H1 (cell line): ENCODE data around the gene ATP6V0A4. TPM values are rescaled to one million over a fixed set of nuclear protein-coding genes. Genes with fewer than 3 reads are reported as not detected.

ENCODE experiments used
- CTCF ChIA-PET: fragments of 300-600 bp; sonication (Branson Sonifier 250); formaldehyde crosslinking; loops from one replicate; lab custom pipeline; 2021; ENCODE audit not compliant: partially characterized antibody; lab: Charles Lee
- POLR2A ChIA-PET: fragments of 300-600 bp; sonication (Branson Sonifier 250); formaldehyde crosslinking; loops from one replicate; lab custom pipeline; 2021; ENCODE audit warnings: inconsistent platforms; ENCODE audit not compliant: partially characterized antibody; lab: Charles Lee
- DNase-seq, 2 experiments: peaks; one replicate each; pipeline versions ENCODE4 v3.0.0 to v3.0.0-alpha.2; 2010 to 2022; ENCODE audit warnings: low spot score in 2 of 2, low read depth in 1 of 2, mixed read lengths in 1 of 2
- FAIRE-seq: peaks from 2 replicates; lab custom pipeline; 2011; peaks lifted over from hg19 to GRCh38; lab: Jason Lieb, UNC
- H2AFZ ChIP-seq: 2 replicates; pipeline ENCODE4 v1.8.1; 2012; ENCODE audit warnings: low read length, inconsistent platforms
- H2AK5ac ChIP-seq: 2 replicates; pipeline ENCODE4 v1.6.1; 2013; ENCODE audit warnings: low read depth, low read length
- H2BK120ac ChIP-seq: replicated peaks from 2 replicates; pipeline ENCODE3; 2013; ENCODE audit warnings: low read depth, low read length, inconsistent platforms
- H2BK12ac ChIP-seq: 2 replicates; pipeline ENCODE4 v1.6.1; 2013; ENCODE audit warnings: low read depth, low read length
- H2BK15ac ChIP-seq: 2 replicates; pipeline ENCODE4 v1.6.1; 2013; ENCODE audit warnings: low read length
- H2BK20ac ChIP-seq: 2 replicates; pipeline ENCODE4 v1.6.1; 2013; ENCODE audit warnings: low read length
- H2BK5ac ChIP-seq: 2 replicates; pipeline ENCODE4 v1.6.1; 2013; ENCODE audit warnings: low read depth, low read length
- H3K14ac ChIP-seq: 2 replicates; pipeline ENCODE4 v1.6.1; 2013; ENCODE audit warnings: inconsistent platforms; ENCODE audit not compliant: insufficient read length
- H3K18ac ChIP-seq: 2 replicates; pipeline ENCODE4 v1.6.1; 2013; ENCODE audit warnings: low read length; ENCODE audit errors: extremely low read depth
- H3K23ac ChIP-seq: 2 replicates; pipeline ENCODE4 v1.6.1; 2013; ENCODE audit warnings: inconsistent platforms; ENCODE audit not compliant: insufficient read length
- H3K23me2 ChIP-seq: 2 replicates; pipeline ENCODE4 v1.6.1; 2013; ENCODE audit warnings: low read depth, low read length
- H3K27ac ChIP-seq: 2 replicates; pipeline ENCODE4 v1.6.1; 2011; ENCODE audit warnings: low read depth, low read length, inconsistent platforms
- H3K27me3 ChIP-seq, 4 experiments: replicated peaks in 1 of 4; 1 replicate in 1 of 4; 2 replicates in 3 of 4; pipeline versions ENCODE4 v1.6.1 to v1.8.1; 2011 to 2013; ENCODE audit warnings: low read length in 3 of 4, mild to moderate bottlenecking in 3 of 4, inconsistent platforms in 2 of 4, mixed read lengths in 2 of 4, moderate library complexity in 1 of 4; ENCODE audit not compliant: control insufficient read depth in 3 of 4, insufficient read depth in 3 of 4; ENCODE audit errors: extremely low read depth in 1 of 4
- H3K36me3 ChIP-seq, 4 experiments: 2 replicates each; pipeline versions ENCODE4 v1.6.1 to v1.8.1; 2011 to 2013; ENCODE audit warnings: mild to moderate bottlenecking in 4 of 4, low read length in 3 of 4, moderate library complexity in 2 of 4, control low read depth in 1 of 4, inconsistent platforms in 1 of 4; ENCODE audit not compliant: insufficient read depth in 4 of 4, control insufficient read depth in 2 of 4
- H3K4ac ChIP-seq: replicated peaks from 2 replicates; pipeline ENCODE3; 2013; ENCODE audit warnings: low read length, low read depth, mixed read lengths, inconsistent platforms; ENCODE audit not compliant: insufficient read length
- H3K4me1 ChIP-seq, 4 experiments: replicated peaks in 1 of 4; 1 replicate in 1 of 4; 2 replicates in 3 of 4; pipeline versions ENCODE4 v1.6.1 to v1.8.1; 2011 to 2013; ENCODE audit warnings: low read length in 3 of 4, inconsistent platforms in 2 of 4, mixed read lengths in 1 of 4; ENCODE audit not compliant: insufficient read depth in 4 of 4, control insufficient read depth in 3 of 4
- H3K4me2 ChIP-seq, 2 experiments: 2 replicates each; pipeline versions ENCODE4 v1.6.1 to v1.8.1; 2011 to 2013; ENCODE audit warnings: low read depth in 2 of 2, low read length in 2 of 2, control low read depth in 1 of 2, inconsistent platforms in 1 of 2, mild to moderate bottlenecking in 1 of 2; ENCODE audit not compliant: insufficient read depth in 1 of 2
- H3K4me3 ChIP-seq, 4 experiments: fragments of 200-600, 300-600 bp in 1 of 4; sonication (generic), shearing (Covaris generic), sonication (Bioruptor Twin) in 1 of 4; 2 replicates each; pipeline versions ENCODE4 v1.5.1 to v1.8.1; 2011 to 2016; ENCODE audit warnings: low read length in 4 of 4, low read depth in 3 of 4, control low read depth in 2 of 4, inconsistent platforms in 2 of 4, mild to moderate bottlenecking in 2 of 4, mixed read lengths in 1 of 4, moderate library complexity in 1 of 4; ENCODE audit not compliant: insufficient read depth in 2 of 4; ENCODE audit errors: extremely low read depth in 1 of 4
- H3K56ac ChIP-seq: replicated peaks from 2 replicates; pipeline ENCODE3; 2013; ENCODE audit warnings: low read depth, mild to moderate bottlenecking, mixed read lengths, low read length, inconsistent platforms; ENCODE audit not compliant: insufficient read length
- H3K79me1 ChIP-seq: 2 replicates; pipeline ENCODE4 v1.6.1; 2013; ENCODE audit warnings: low read depth, low read length, control low read depth
- H3K79me2 ChIP-seq, 2 experiments: 2 replicates each; pipeline versions ENCODE4 v1.6.1 to v1.8.1; 2012 to 2013; ENCODE audit warnings: low read length in 2 of 2, mild to moderate bottlenecking in 2 of 2, inconsistent platforms in 1 of 2; ENCODE audit not compliant: insufficient read depth in 2 of 2, control insufficient read depth in 1 of 2
- H3K9ac ChIP-seq, 4 experiments: replicated peaks in 1 of 4; 1 replicate in 1 of 4; 2 replicates in 3 of 4; pipeline versions ENCODE4 v1.6.1 to v1.8.1; 2011 to 2013; ENCODE audit warnings: low read depth in 3 of 4, low read length in 3 of 4, control low read depth in 2 of 4, mild to moderate bottlenecking in 2 of 4, moderate library complexity in 2 of 4, inconsistent platforms in 1 of 4; ENCODE audit errors: extremely low read depth in 1 of 4
- H3K9me3 ChIP-seq, 2 experiments: 2 replicates each; pipeline versions ENCODE4 v1.6.1 to v1.8.1; 2012 to 2013; ENCODE audit warnings: mild to moderate bottlenecking in 2 of 2, moderate library complexity in 2 of 2, control low read depth in 1 of 2, inconsistent platforms in 1 of 2, low read depth in 1 of 2, low read length in 1 of 2, mixed read lengths in 1 of 2; ENCODE audit not compliant: insufficient read depth in 2 of 2
- H4K20me1 ChIP-seq, 2 experiments: replicated peaks in 1 of 2; 2 replicates each; pipeline versions ENCODE3 to v1.8.1; 2011 to 2013; ENCODE audit warnings: inconsistent platforms in 2 of 2, low read length in 2 of 2, mild to moderate bottlenecking in 1 of 2; ENCODE audit not compliant: insufficient read depth in 2 of 2, control insufficient read depth in 1 of 2
- H4K5ac ChIP-seq: 2 replicates; pipeline ENCODE4 v1.6.1; 2013; ENCODE audit warnings: low read length, low read depth, mixed read lengths, inconsistent platforms; ENCODE audit not compliant: insufficient read length
- H4K8ac ChIP-seq: 2 replicates; pipeline ENCODE4 v1.8.0; 2013; ENCODE audit warnings: mild to moderate bottlenecking, moderate library complexity, low read length, inconsistent platforms; ENCODE audit not compliant: insufficient read depth; ENCODE audit errors: extremely low read depth
- H4K91ac ChIP-seq: replicated peaks from 2 replicates; pipeline ENCODE3; 2013; ENCODE audit warnings: low read length, mixed read lengths, inconsistent platforms; ENCODE audit not compliant: insufficient read length
- BACH1 ChIP-seq: IDR thresholded peaks from 2 replicates; pipeline ENCODE4 v1.6.1; 2012; ENCODE audit warnings: low read length, improper control_type of control experiment
- FOSL1 ChIP-seq: IDR thresholded peaks from 2 replicates; pipeline ENCODE4 v1.6.1; 2011; ENCODE audit warnings: mild to moderate bottlenecking, low read depth, low read length, moderate library complexity; ENCODE audit not compliant: insufficient read depth
- JUND ChIP-seq: IDR thresholded peaks from 2 replicates; pipeline ENCODE4 v1.6.1; 2011; ENCODE audit warnings: mild to moderate bottlenecking, improper control_type of control experiment, low read length
- NRF1 ChIP-seq: IDR thresholded peaks from 2 replicates; pipeline ENCODE4 v1.6.1; 2011; ENCODE audit warnings: mild to moderate bottlenecking, low read depth, low read length, improper control_type of control experiment
- RNF2 ChIP-seq: fragments of 200-900, 300-1000 bp; sonication (generic); IDR thresholded peaks from 2 replicates; pipeline ENCODE4 v1.7.1; 2016; ENCODE audit warnings: borderline replicate concordance, low read depth, mild to moderate bottlenecking, antibody characterized with exemption, low read length; ENCODE audit not compliant: poor library complexity, severe bottlenecking; ENCODE audit errors: missing control alignments
- RXRA ChIP-seq: IDR thresholded peaks from 2 replicates; pipeline ENCODE4 v1.6.1; 2011; ENCODE audit warnings: low read depth, mild to moderate bottlenecking, low read length, moderate library complexity; ENCODE audit not compliant: insufficient read depth
- SP2 ChIP-seq: IDR thresholded peaks from 2 replicates; pipeline ENCODE4 v1.6.1; 2012; ENCODE audit warnings: mild to moderate bottlenecking, low read length, inconsistent platforms
- SRF ChIP-seq: IDR thresholded peaks from 2 replicates; pipeline ENCODE4 v1.6.1; 2011; ENCODE audit warnings: mild to moderate bottlenecking, low read depth, low read length, moderate library complexity
- TAF7 ChIP-seq: optimal IDR thresholded peaks from 2 replicates; pipeline ENCODE3; 2011; ENCODE audit warnings: low read depth, mild to moderate bottlenecking, inconsistent platforms, low read length, moderate library complexity, borderline replicate concordance
- YY1 ChIP-seq: IDR thresholded peaks from 2 replicates; pipeline ENCODE4 v1.6.1; 2011; ENCODE audit warnings: low read depth, mild to moderate bottlenecking, low read length
- WGBS, 2 experiments: shearing (Covaris generic) in 1 of 2; methylation state at CpG; one replicate each; pipeline versions ENCODE4 v1.1.6 to v1.1.7; 2013 to 2015; ENCODE audit warnings: low lambda C conversion rate in 2 of 2, mixed read lengths in 2 of 2, inconsistent platforms in 1 of 2, low coverage in 1 of 2, missing lambda C conversion rate in 1 of 2; ENCODE audit not compliant: insufficient replicate concordance in 2 of 2, insufficient coverage in 1 of 2, insufficient read length in 1 of 2; ENCODE audit errors: extremely low coverage in 1 of 2, missing lambda C conversion rate in 1 of 2; 5-methylcytosine and 5-hydroxymethylcytosine counted together
- polyA plus RNA-seq, 7 experiments: library from polyadenylated mRNA; depleted of rRNA in 3 of 7; stranded (reverse) in 5 of 7; unstranded in 2 of 7; fragments of >200 nt in 5 of 7; fragments of 200-250 nt in 2 of 7; gene quantifications; 1 replicate in 5 of 7; 2 replicates in 1 of 7; 4 replicates in 1 of 7; pipeline versions ENCODE4 v1.2.1 to v1.2.3, GENCODE V29; 2011 to 2013; ENCODE audit warnings: missing spikeins in 2 of 7, mixed read lengths in 2 of 7
- total RNA-seq: library from RNA; stranded (reverse); fragmentation: NEBNext Ultra II Directional; extraction: Animal tissue kit (Norgen Biotek cat#: 25700); gene quantifications from 2 replicates; pipeline ENCODE4 v1.2.1, GENCODE V29; 2021

The ATP6V0A4 gene
- total and polyA plus RNA-seq, 2 of the 8 experiments (the other 6 are each of a cell fraction or from before 2014, with no cell fraction given): 0.47 to 1.6 TPM

- no peak overlapping the region for H2BK120ac ChIP-seq
- H3K23ac ChIP-seq: no peak overlapping the region
- WGBS, 2 experiments: 93% methylated on average over 9 of the region's 9 CpGs; no CpG with 5 or more reads in 1 of the 2 experiments
- H2BK12ac ChIP-seq: no peak overlapping the region
- no peak overlapping the region for H4K91ac ChIP-seq
- H2BK15ac ChIP-seq: no peak overlapping the region
- no peak for FAIRE-seq
- CTCF ChIA-PET: interaction anchor here (0.9 to 2.7 kb wide), 7 partner anchors 9 to 90 kb away, joined by 3 to 15 read pairs (median 3); no protein-coding TSS in a partner anchor
- H3K36me3 ChIP-seq: no peaks in the 10 kb centered on the region
- H3K9ac ChIP-seq: no peak overlapping the region
- H3K4me1 ChIP-seq: peaks cover 7 to 18% (median 9%) of the 10 kb centered on the region in 4 experiments
- POLR2A ChIA-PET: interaction anchor here (1.1 kb wide), 1 partner anchor 30 kb away, joined by 3 read pairs; no protein-coding TSS in a partner anchor
- DNase-seq: no peak
- H3K23me2 ChIP-seq: peaks cover 7% of the 10 kb centered on the region; the same call in 1 of the 2 replicates
- H2AK5ac ChIP-seq: no peak overlapping the region
- no peaks in the 10 kb centered on the region for H3K9me3 ChIP-seq
- H3K79me2 ChIP-seq: no peaks in the 10 kb centered on the region
- H3K27me3 ChIP-seq: no peaks in the 10 kb centered on the region; a peak in 1 of 7 replicates
- no peak overlapping the region for H3K18ac ChIP-seq
- no peak overlapping the region for H2BK5ac ChIP-seq
- no peak overlapping the region for H3K27ac ChIP-seq
- H2AFZ ChIP-seq: no peak overlapping the region
- H3K14ac ChIP-seq: no peak overlapping the region
- TF ChIP-seq FOSL1 (no peak), RXRA (no peak), RNF2 (no peak), NRF1 (no peak), SP2 (no peak), SRF (no peak), BACH1 (no peak), TAF7 (no peak), YY1 (no peak), JUND (no peak)
- H4K20me1 ChIP-seq: no peaks in the 10 kb centered on the region
- no peak overlapping the region for H3K56ac ChIP-seq
- no peak overlapping the region for H3K4me2 ChIP-seq
- H4K5ac ChIP-seq: no peak overlapping the region
- no peak overlapping the region for H4K8ac ChIP-seq
- H2BK20ac ChIP-seq: no peak overlapping the region
- no peak overlapping the region for H3K4me3 ChIP-seq
- H3K4ac ChIP-seq: no peak overlapping the region
- H3K79me1 ChIP-seq: no peaks in the 10 kb centered on the region
Measured at GRCh38 chr7:138796038-138796615, 1.9 kb downstream of the ATP6V0A4 start.
